H9 (cell line): ENCODE measurements around the gene NEK4. TPM values are rescaled to one million over a fixed set of nuclear protein-coding genes. Genes with fewer than 3 reads are reported as not detected.

Source experiments
- DNase-seq: peaks from one replicate; pipeline ENCODE4 v3.0.0-alpha.2; 2017
- H2AFZ ChIP-seq: one replicate; pipeline ENCODE4 v1.6.1; 2013; ENCODE audit warnings: mild to moderate bottlenecking, low read length, control low read depth, moderate library complexity
- H2AK5ac ChIP-seq: 2 replicates; pipeline ENCODE4 v1.6.1; 2013; ENCODE audit warnings: low read length, control low read depth, mixed read lengths; ENCODE audit not compliant: insufficient read length
- H2BK120ac ChIP-seq: one replicate; pipeline ENCODE4 v1.6.1; 2013; ENCODE audit warnings: low read depth, mild to moderate bottlenecking, low read length, control low read depth, inconsistent platforms; ENCODE audit not compliant: poor library complexity, severe bottlenecking
- H2BK12ac ChIP-seq: 2 replicates; pipeline ENCODE4 v1.6.1; 2013; ENCODE audit warnings: low read length, control low read depth, mixed read lengths, low read depth; ENCODE audit not compliant: insufficient read length
- H2BK15ac ChIP-seq: 2 replicates; pipeline ENCODE4 v1.6.1; 2013; ENCODE audit warnings: low read depth, low read length, control low read depth
- H2BK20ac ChIP-seq: one replicate; pipeline ENCODE4 v1.6.1; 2013; ENCODE audit warnings: low read depth, mild to moderate bottlenecking, low read length, control low read depth, inconsistent platforms; ENCODE audit not compliant: poor library complexity, severe bottlenecking
- H2BK5ac ChIP-seq: 2 replicates; pipeline ENCODE4 v1.6.1; 2013; ENCODE audit warnings: low read length, control low read depth, mixed read lengths; ENCODE audit not compliant: insufficient read length
- H3K14ac ChIP-seq: 2 replicates; pipeline ENCODE4 v1.6.1; 2013; ENCODE audit warnings: low read length, control low read depth; ENCODE audit not compliant: insufficient read depth
- H3K18ac ChIP-seq: 2 replicates; pipeline ENCODE4 v1.6.1; 2013; ENCODE audit warnings: low read depth, mild to moderate bottlenecking, mixed read lengths, low read length, control low read depth; ENCODE audit not compliant: insufficient read length
- H3K23ac ChIP-seq: 2 replicates; pipeline ENCODE4 v1.6.1; 2013; ENCODE audit warnings: low read length, control low read depth, mixed read lengths, low read depth; ENCODE audit not compliant: insufficient read length
- H3K23me2 ChIP-seq: 2 replicates; pipeline ENCODE4 v1.6.1; 2013; ENCODE audit warnings: low read depth, mild to moderate bottlenecking, mixed read lengths, low read length, control low read depth; ENCODE audit not compliant: insufficient read length, poor library complexity, severe bottlenecking
- H3K27ac ChIP-seq: 2 replicates; pipeline ENCODE4 v1.5.1; 2013; ENCODE audit warnings: low read length, control low read depth, mixed read lengths, low read depth; ENCODE audit not compliant: insufficient read length
- H3K27me3 ChIP-seq: 2 replicates; pipeline ENCODE4 v1.6.1; 2013; ENCODE audit warnings: low read length, control low read depth, inconsistent platforms; ENCODE audit not compliant: insufficient read depth
- H3K4ac ChIP-seq: 2 replicates; pipeline ENCODE4 v1.6.1; 2013; ENCODE audit warnings: low read depth, mild to moderate bottlenecking, control low read depth, inconsistent platforms, low read length, moderate library complexity
- H3K4me1 ChIP-seq: 2 replicates; pipeline ENCODE4 v1.6.1; 2013; ENCODE audit warnings: low read length, control low read depth, inconsistent platforms; ENCODE audit not compliant: insufficient read depth
- H3K4me2 ChIP-seq: 2 replicates; pipeline ENCODE4 v1.6.1; 2013; ENCODE audit warnings: low read length, control low read depth, mixed read lengths; ENCODE audit not compliant: insufficient read length, insufficient read depth
- H3K56ac ChIP-seq: 2 replicates; pipeline ENCODE4 v1.6.1; 2013; ENCODE audit warnings: low read depth, mild to moderate bottlenecking, mixed read lengths, low read length, control low read depth; ENCODE audit not compliant: insufficient read length
- H3K79me1 ChIP-seq: 2 replicates; pipeline ENCODE4 v1.6.1; 2013; ENCODE audit warnings: low read depth, mild to moderate bottlenecking, moderate library complexity, low read length, control low read depth, inconsistent platforms; ENCODE audit not compliant: insufficient read depth, poor library complexity, severe bottlenecking
- H3K79me2 ChIP-seq: 2 replicates; pipeline ENCODE4 v1.6.1; 2013; ENCODE audit warnings: low read length, control low read depth, inconsistent platforms; ENCODE audit not compliant: insufficient read depth
- H3K9ac ChIP-seq: 2 replicates; pipeline ENCODE4 v1.6.1; 2013; ENCODE audit warnings: low read length, control low read depth, mixed read lengths; ENCODE audit not compliant: insufficient read length; ENCODE audit errors: extremely low read depth
- H3K9me3 ChIP-seq: one replicate; pipeline ENCODE4 v1.6.1; 2013; ENCODE audit warnings: low read depth, low read length, inconsistent platforms; ENCODE audit not compliant: control insufficient read depth
- H3T11ph ChIP-seq: one replicate; pipeline ENCODE4 v1.6.1; 2013; ENCODE audit warnings: mild to moderate bottlenecking, low read length, control low read depth, inconsistent platforms
- H4K20me1 ChIP-seq: one replicate; pipeline ENCODE4 v1.6.1; 2013; ENCODE audit not compliant: control insufficient read depth, insufficient read length, insufficient read depth
- H4K5ac ChIP-seq: 2 replicates; pipeline ENCODE4 v1.6.1; 2013; ENCODE audit warnings: low read depth, mild to moderate bottlenecking, mixed read lengths, low read length, control low read depth; ENCODE audit not compliant: insufficient read length
- H4K8ac ChIP-seq: replicated peaks from 2 replicates; pipeline ENCODE4 v1.6.1; 2013; ENCODE audit warnings: low read length, control low read depth, mixed read lengths, low read depth; ENCODE audit not compliant: insufficient read length
- H4K91ac ChIP-seq: 2 replicates; pipeline ENCODE4 v1.6.1; 2013; ENCODE audit warnings: low read depth, mild to moderate bottlenecking, moderate library complexity, mixed read lengths, low read length, control low read depth; ENCODE audit not compliant: insufficient read length
- H3K27ac Mint-ChIP-seq, 3 experiments: 2 replicates in 2 of 3; 3 replicates in 1 of 3; pipeline ENCODE4 v1.8.0; 2020 to 2021; ENCODE audit warnings: mixed read lengths in 3 of 3, mild to moderate bottlenecking in 1 of 3, moderate library complexity in 1 of 3
- H3K27me3 Mint-ChIP-seq: 2 replicates; pipeline ENCODE4 v1.8.0; 2021; ENCODE audit warnings: low read depth, mild to moderate bottlenecking, moderate library complexity, mixed read lengths
- H3K36me3 Mint-ChIP-seq, 3 experiments: 2 replicates in 2 of 3; 3 replicates in 1 of 3; pipeline ENCODE4 v1.8.0; 2020 to 2021; ENCODE audit warnings: low read depth in 3 of 3, mixed read lengths in 3 of 3; ENCODE audit not compliant: insufficient read depth in 1 of 3
- H3K4me1 Mint-ChIP-seq, 2 experiments: 2 replicates each; pipeline ENCODE4 v1.8.0; 2020; ENCODE audit warnings: mixed read lengths in 2 of 2
- H3K4me3 Mint-ChIP-seq, 2 experiments: 2 replicates in 1 of 2; 3 replicates in 1 of 2; pipeline ENCODE4 v1.8.0; 2020 to 2021; ENCODE audit warnings: mild to moderate bottlenecking in 2 of 2, mixed read lengths in 2 of 2, moderate library complexity in 1 of 2
- H3K9me3 Mint-ChIP-seq, 2 experiments: 2 replicates in 1 of 2; 3 replicates in 1 of 2; pipeline ENCODE4 v1.8.0; 2020; ENCODE audit warnings: mild to moderate bottlenecking in 2 of 2, mixed read lengths in 2 of 2, moderate library complexity in 1 of 2
- CTCF ChIP-seq: fragments of 200-600 bp; sonication (generic); conservative IDR thresholded peaks from 3 replicates; pipeline ENCODE4 v1.8.0; 2021; ENCODE audit warnings: antibody characterized with exemption, mild to moderate bottlenecking
- WGBS: extraction: QIAGEN DNeasy Blood & Tissue Kit; methylation state at CpG from one replicate; pipeline ENCODE4 v1.1.7; 2013; ENCODE audit warnings: missing lambda C conversion rate, low lambda C conversion rate, mixed read lengths; ENCODE audit not compliant: insufficient read length; ENCODE audit errors: extremely low coverage; 5-methylcytosine and 5-hydroxymethylcytosine counted together
- total RNA-seq: library from RNA; stranded (reverse); gene quantifications from 2 replicates; pipeline ENCODE4 v1.2.1, GENCODE V29; 2021

Gene NEK4
- total RNA-seq, 1 experiment from 2014 or later, result 36.0 TPM

- no peak overlapping the region for H2BK120ac ChIP-seq
- H3T11ph ChIP-seq, result no peak overlapping the region
- no peak overlapping the region for H4K8ac ChIP-seq
- no peak overlapping the region for H3K18ac ChIP-seq
- Mint-ChIP-seq H3K36me3 (no peaks in the 10 kb centered on the region; a peak in 2 of 7 replicates), H3K9me3 (no peaks in the 10 kb centered on the region; a peak in 1 of 5 replicates), H3K4me3 (no peak overlapping the region), H3K27ac (peak overlapping the region in 2 of 3 experiments; percentile 30 to 42; a peak in 5 of 7 replicates), H3K27me3 (peaks cover 2% of the 10 kb centered on the region), H3K4me1 (no peaks in the 10 kb centered on the region)
- H3K4me1 ChIP-seq, result no peaks in the 10 kb centered on the region
- H3K9me3 ChIP-seq, result no peaks in the 10 kb centered on the region
- H3K14ac ChIP-seq, result no peak overlapping the region
- H3K4me2 ChIP-seq, result no peak overlapping the region
- no peaks in the 10 kb centered on the region for H3K79me2 ChIP-seq
- no peak for DNase-seq
- H3K4ac ChIP-seq, result no peak overlapping the region
- no peaks in the 10 kb centered on the region for H4K20me1 ChIP-seq
- no peak overlapping the region for H3K23ac ChIP-seq
- no peak overlapping the region for H4K5ac ChIP-seq
- no peak overlapping the region for H4K91ac ChIP-seq
- WGBS, result no CpG with 5 or more reads among the region's 16 CpGs
- no peak overlapping the region for H2AFZ ChIP-seq
- no peak for TF ChIP-seq CTCF
- no peak overlapping the region for H3K56ac ChIP-seq
- no peak overlapping the region for H2BK5ac ChIP-seq
- H2BK12ac ChIP-seq, result no peak overlapping the region
- H3K27ac ChIP-seq, result no peak overlapping the region
- H3K27me3 ChIP-seq, result no peaks in the 10 kb centered on the region
- no peak overlapping the region for H2BK15ac ChIP-seq
- no peaks in the 10 kb centered on the region for H3K23me2 ChIP-seq
- no peak overlapping the region for H2BK20ac ChIP-seq
- no peak overlapping the region for H3K9ac ChIP-seq
- no peaks in the 10 kb centered on the region for H3K79me1 ChIP-seq
- H2AK5ac ChIP-seq, result no peak overlapping the region
Measured at GRCh38 chr3:52788890-52789745, 18.4 kb upstream of the NEK4 start.
